WI38 (cell line): ENCODE data around the gene RBBP8.

Source experiments
- H3K4me3 ChIP-seq: 2 replicates; pipeline ENCODE4 v1.5.1; 2011; ENCODE audit warnings: low read depth, mild to moderate bottlenecking, control low read depth, low read length
- TF ChIP-seq, protein P1 (sequence below): IDR thresholded peaks from 2 replicates; pipeline ENCODE4 v1.5.1; 2012; ENCODE audit warnings: low read depth, mild to moderate bottlenecking, control low read depth, low read length

RBBP8 gene

DNA sequence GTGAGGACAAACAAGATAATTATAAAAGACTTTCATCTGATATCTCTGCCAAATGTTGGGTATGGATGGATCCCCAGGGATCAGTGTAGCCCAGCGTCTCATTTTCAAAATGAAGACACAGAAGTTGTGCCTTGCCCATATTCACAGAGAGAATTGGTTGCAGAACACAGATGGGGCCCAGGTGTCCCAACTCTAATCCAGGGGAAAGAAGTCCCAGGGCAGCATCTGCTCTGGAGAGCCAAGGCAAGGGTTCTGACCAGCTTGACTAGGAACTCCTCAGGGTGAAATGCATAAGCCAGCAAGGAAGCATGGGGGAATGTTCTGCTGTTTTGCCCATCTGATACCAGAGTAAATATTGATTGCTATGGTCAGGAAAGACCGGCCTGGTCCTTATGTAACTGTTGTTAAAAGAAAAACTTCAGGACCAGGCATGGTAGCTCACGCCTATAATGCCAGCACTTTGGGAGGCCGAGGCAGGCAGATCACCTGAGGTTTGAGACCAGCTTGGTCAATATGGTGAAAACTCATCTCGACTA lies 133.4 kb downstream of the RBBP8 start:
- H3K4me3 ChIP-seq = no peak overlapping the region
- TF ChIP-seq, protein P1, sequence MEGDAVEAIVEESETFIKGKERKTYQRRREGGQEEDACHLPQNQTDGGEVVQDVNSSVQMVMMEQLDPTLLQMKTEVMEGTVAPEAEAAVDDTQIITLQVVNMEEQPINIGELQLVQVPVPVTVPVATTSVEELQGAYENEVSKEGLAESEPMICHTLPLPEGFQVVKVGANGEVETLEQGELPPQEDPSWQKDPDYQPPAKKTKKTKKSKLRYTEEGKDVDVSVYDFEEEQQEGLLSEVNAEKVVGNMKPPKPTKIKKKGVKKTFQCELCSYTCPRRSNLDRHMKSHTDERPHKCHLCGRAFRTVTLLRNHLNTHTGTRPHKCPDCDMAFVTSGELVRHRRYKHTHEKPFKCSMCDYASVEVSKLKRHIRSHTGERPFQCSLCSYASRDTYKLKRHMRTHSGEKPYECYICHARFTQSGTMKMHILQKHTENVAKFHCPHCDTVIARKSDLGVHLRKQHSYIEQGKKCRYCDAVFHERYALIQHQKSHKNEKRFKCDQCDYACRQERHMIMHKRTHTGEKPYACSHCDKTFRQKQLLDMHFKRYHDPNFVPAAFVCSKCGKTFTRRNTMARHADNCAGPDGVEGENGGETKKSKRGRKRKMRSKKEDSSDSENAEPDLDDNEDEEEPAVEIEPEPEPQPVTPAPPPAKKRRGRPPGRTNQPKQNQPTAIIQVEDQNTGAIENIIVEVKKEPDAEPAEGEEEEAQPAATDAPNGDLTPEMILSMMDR = no peak

DNA sequence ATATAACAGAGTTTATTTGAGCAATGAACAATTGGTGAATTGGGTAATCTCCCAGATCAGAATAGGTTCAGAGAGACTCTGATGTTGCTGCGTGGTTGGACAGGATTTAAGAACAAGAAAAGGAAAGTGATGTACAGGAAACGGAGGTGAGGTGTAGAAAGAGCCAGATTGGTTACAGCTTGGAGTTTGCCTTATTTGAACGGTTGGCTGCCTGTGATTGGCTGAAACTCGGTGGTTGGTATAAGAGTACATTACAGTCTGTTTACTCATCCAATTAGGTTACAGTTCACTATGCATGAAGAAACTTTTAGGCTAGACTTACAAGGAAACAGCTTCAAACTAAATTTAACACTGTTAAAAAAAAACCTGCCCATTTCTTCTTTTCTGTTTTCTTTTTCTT lies 134.1 kb downstream of the RBBP8 start:
- H3K4me3 ChIP-seq = no peak overlapping the region
- TF ChIP-seq, protein P1 = no peak

DNA sequence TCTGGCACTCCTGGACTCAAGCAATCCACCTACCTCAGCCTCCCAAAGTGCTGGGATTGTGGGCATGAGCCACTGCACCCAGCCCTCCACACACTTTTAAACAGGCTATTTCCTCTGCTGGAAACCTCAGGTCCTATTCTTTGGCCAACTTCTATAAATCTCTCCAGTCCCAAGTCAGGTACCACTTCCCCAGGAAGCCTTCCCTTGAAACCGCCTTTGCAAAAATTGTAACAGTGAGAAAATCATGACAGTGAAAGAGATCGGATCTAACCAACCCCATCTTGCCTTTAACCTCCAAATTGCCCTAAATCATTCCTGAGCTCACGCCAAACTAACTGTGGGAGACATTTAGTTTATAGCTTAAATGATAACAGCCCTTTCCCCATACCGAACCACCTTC lies 134.9 kb downstream of the RBBP8 start:
- TF ChIP-seq, protein P1 = no peak
- no peak overlapping the region for H3K4me3 ChIP-seq

DNA sequence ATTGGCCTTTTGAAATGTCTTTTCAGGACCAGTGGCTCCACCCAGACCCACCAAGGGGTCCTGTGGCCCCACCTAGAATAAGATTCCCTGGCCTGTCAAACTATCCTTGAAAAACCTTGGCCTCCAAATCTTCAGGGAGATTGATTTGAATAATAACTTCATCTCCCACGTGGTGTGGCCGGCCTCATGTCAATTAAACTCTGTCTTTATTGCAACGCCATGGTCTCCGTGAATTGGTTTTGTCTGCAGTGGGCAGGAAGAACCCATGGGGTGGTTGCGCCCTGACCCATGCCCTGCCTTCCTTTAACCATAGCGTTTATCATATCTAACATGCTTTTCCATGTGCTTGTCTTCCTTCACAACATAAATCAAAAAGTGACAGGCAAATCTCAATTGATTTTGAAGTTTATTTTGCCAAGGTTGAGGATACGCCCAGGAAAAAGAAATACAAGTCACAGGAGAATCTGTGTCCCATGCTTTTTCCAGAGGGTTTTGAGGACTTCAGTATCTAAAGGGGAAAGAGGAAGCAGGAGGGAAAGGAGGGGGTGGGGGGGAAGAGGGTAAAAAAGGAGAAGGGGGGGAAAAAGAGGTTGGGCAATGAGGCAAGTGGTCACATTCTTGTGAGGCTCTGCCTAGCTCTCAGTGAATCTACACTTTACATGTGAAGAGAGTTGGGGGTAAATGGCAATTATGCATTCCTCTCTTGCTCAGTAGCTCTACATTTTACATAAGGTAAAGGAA lies 135.6 kb downstream of the RBBP8 start:
- no peak overlapping the region for H3K4me3 ChIP-seq
- TF ChIP-seq, protein P1 = no peak

DNA sequence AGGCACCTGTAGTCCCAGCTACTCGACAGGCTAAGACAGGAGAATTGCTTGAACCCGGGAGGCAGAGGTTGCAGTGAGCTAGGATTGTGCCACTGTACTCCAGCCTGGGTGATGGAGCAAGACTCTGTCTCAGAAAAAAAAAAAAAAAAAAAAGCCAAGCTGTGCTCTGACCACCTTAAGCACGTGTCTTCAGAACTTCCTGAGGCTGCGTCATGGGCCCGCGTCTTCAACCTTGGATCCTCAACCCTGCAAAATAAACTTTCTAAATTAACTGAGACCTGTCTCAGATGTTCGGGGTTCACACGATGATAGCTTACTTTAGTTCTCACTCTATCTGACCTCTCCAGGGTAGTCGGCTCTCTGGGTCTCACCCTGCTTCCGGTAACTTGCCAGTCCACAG lies 136.4 kb downstream of the RBBP8 start:
- H3K4me3 ChIP-seq = no peak overlapping the region
- TF ChIP-seq, protein P1 = no peak

DNA sequence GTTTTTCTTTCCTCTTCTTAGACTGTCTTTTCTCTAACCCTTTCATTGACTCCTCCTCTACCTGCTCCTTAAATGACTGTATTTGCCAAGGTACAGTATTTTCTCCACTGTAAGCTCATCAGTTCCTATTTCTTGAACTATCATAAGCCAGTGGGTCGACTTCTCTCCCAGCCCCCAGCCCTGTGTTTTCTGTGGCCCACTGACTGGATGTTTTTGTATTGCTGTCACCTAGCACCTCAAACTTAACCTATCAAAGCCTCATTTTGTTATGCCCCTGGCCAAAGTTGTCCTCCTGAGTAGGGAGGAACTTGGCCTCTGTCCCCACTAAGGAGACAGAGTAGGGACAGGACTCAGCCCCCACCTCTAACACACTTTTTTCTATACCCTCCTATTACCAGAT lies 136.8 kb downstream of the RBBP8 start:
- TF ChIP-seq, protein P1 = no peak
- no peak overlapping the region for H3K4me3 ChIP-seq

DNA sequence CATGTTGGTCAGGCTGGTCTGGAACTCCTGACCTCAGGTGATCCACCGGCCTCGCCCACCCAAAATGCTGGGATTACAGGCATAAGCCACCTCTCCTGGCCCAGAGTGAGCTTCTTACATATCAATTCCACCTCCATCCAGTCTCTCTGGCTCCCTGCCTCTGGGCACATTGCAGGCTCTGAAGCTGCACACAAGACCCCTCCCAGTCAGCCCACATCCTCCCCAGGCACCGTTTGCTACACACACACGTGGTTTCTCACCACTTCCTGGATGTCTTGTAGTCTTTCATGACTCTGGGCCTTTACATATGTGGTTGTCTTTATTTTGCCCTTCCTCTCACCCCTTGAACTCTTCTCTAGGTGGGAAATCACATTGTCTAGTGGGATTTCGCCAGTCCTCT lies 138.2 kb downstream of the RBBP8 start:
- no peak overlapping the region for H3K4me3 ChIP-seq
- TF ChIP-seq, protein P1 = no peak
